ENCODE measurements around the gene MEX3C.

- TF ChIP-seq EZH2 (IDR thresholded peaks at IDR 0.05; ENCODE audit: insufficient read depth, poor library complexity, severe bottlenecking) (no peak), EZH2phosphoT487 (IDR thresholded peaks at IDR 0.05; ENCODE audit: insufficient read depth, low read depth) (no peak)
These were observed 1.9 kb downstream of the MEX3C start for GRCh38 chr18:51195451-51196117.

All from GM23248 (cell line).